B cell (primary cell): ENCODE measurements around the gene FYN. TPM values are rescaled to one million over a fixed set of nuclear protein-coding genes. Genes with fewer than 3 reads are reported as not detected.

Source experiments
- ATAC-seq: fragments of 200-7000 bp; cut with Tn5 transposase; one replicate; pipeline ENCODE4 v1.10.0; 2021; ENCODE audit warnings: low read depth, mild to moderate bottlenecking, moderate number of reproducible peaks, moderate library complexity
- CTCF ChIA-PET: fragments of 350-600 bp; sonication (Branson Sonifier 250); formaldehyde crosslinking; loops from one replicate; lab custom pipeline; 2021; ENCODE audit warnings: antibody characterized with exemption, inconsistent platforms; lab: Charles Lee
- POLR2A ChIA-PET: fragments of 350-600 bp; sonication (Branson Sonifier 250); formaldehyde crosslinking; loops from one replicate; lab custom pipeline; 2021; ENCODE audit warnings: antibody characterized with exemption; lab: Charles Lee
- DNase-seq: peaks from one replicate; pipeline ENCODE4 v3.0.0; 2013
- H2AFZ ChIP-seq: 2 replicates; pipeline ENCODE4 v1.6.1; 2012; ENCODE audit warnings: mild to moderate bottlenecking, low read depth, low read length; ENCODE audit not compliant: insufficient read depth, poor library complexity, severe bottlenecking
- H3K27ac ChIP-seq, 2 donors: 1 replicate in 1 of 2; 2 replicates in 1 of 2; pipeline ENCODE4 v1.5.1; 2012 to 2013; ENCODE audit warnings: low read length in 2 of 2, mild to moderate bottlenecking in 2 of 2, moderate library complexity in 1 of 2
- H3K27me3 ChIP-seq, 4 experiments: fragments of 200-600 bp in 1 of 4; sonication (generic) in 1 of 4; replicated peaks in 1 of 4; 1 replicate in 2 of 4; 2 replicates in 2 of 4; pipeline versions ENCODE4 v1.6.1 to v1.7.0; 2013 to 2016; ENCODE audit warnings: low read length in 3 of 4, mild to moderate bottlenecking in 2 of 4, mixed read lengths in 1 of 4, moderate library complexity in 1 of 4; ENCODE audit not compliant: insufficient read depth in 4 of 4, control insufficient read depth in 3 of 4; ENCODE audit errors: control extremely low read depth in 1 of 4
- H3K36me3 ChIP-seq, 2 experiments: replicated peaks in 1 of 2; 1 replicate in 1 of 2; 2 replicates in 1 of 2; pipeline versions ENCODE4 v1.6.1 to v1.7.1; 2013; ENCODE audit warnings: low read length in 1 of 2; ENCODE audit not compliant: insufficient read depth in 2 of 2, control insufficient read depth in 1 of 2; ENCODE audit errors: control extremely low read depth in 1 of 2, extremely low read depth in 1 of 2
- H3K4me1 ChIP-seq, 2 donors: fragments of 200-600 bp in 1 of 2; sonication (generic) in 1 of 2; 1 replicate in 1 of 2; 2 replicates in 1 of 2; pipeline versions ENCODE4 v1.5.1 to v1.6.1; 2013 to 2017; ENCODE audit warnings: low read length in 2 of 2; ENCODE audit not compliant: control insufficient read depth in 2 of 2, insufficient read depth in 2 of 2
- H3K4me2 ChIP-seq: replicated peaks from 2 replicates; pipeline ENCODE3; 2012; ENCODE audit warnings: mild to moderate bottlenecking, low read depth, low read length; ENCODE audit not compliant: poor library complexity, severe bottlenecking
- H3K4me3 ChIP-seq, 5 experiments: fragments of 200-600 bp in 1 of 5; sonication (generic) in 1 of 5; 1 replicate in 3 of 5; 2 replicates in 2 of 5; pipeline versions ENCODE4 v1.5.1 to v1.7.0; 2011 to 2016; ENCODE audit warnings: low read length in 4 of 5, mild to moderate bottlenecking in 4 of 5, low read depth in 2 of 5, control low read depth in 1 of 5, moderate library complexity in 1 of 5; ENCODE audit not compliant: insufficient read depth in 1 of 5; ENCODE audit errors: control extremely low read depth in 1 of 5, extremely low read depth in 1 of 5
- H3K79me2 ChIP-seq: fragments of 200-600 bp; sonication (generic); one replicate; pipeline ENCODE4 v1.6.0; 2016; ENCODE audit warnings: low read length; ENCODE audit not compliant: control insufficient read depth, insufficient read depth
- H3K9ac ChIP-seq: fragments of 200-600 bp; sonication (generic); 2 replicates; pipeline ENCODE4 v1.6.1; 2017; ENCODE audit warnings: mild to moderate bottlenecking, low read length, moderate library complexity
- H3K9me3 ChIP-seq, 3 donors: one replicate each; pipeline versions ENCODE4 v1.6.1 to v1.7.1; 2013; ENCODE audit warnings: low read length in 2 of 3; ENCODE audit not compliant: control insufficient read depth in 2 of 3, insufficient read depth in 1 of 3; ENCODE audit errors: control extremely low read depth in 1 of 3
- H4K20me1 ChIP-seq: 2 replicates; pipeline ENCODE4 v1.6.0; 2012; ENCODE audit warnings: mild to moderate bottlenecking, low read length; ENCODE audit not compliant: insufficient read depth, control insufficient read depth, poor library complexity, severe bottlenecking
- H3K27ac Mint-ChIP-seq: one replicate; pipeline ENCODE4 v1.8.0; 2021; ENCODE audit warnings: mixed read lengths
- H3K27me3 Mint-ChIP-seq: one replicate; pipeline ENCODE4 v1.8.0; 2021; ENCODE audit warnings: mixed read lengths
- H3K4me1 Mint-ChIP-seq: one replicate; pipeline ENCODE4 v1.8.0; 2021; ENCODE audit warnings: mixed read lengths
- H3K4me3 Mint-ChIP-seq: one replicate; pipeline ENCODE4 v1.8.0; 2021; ENCODE audit warnings: mixed read lengths
- H3K9me3 Mint-ChIP-seq: one replicate; pipeline ENCODE4 v1.8.0; 2022; ENCODE audit warnings: mixed read lengths; ENCODE audit not compliant: insufficient read depth
- CTCF ChIP-seq: fragments of 200-600 bp; IDR thresholded peaks from one replicate; pipeline ENCODE4 v1.8.0; 2022; ENCODE audit warnings: antibody characterized with exemption, mild to moderate bottlenecking
- EZH2 ChIP-seq: IDR thresholded peaks from 2 replicates; pipeline ENCODE4 v1.6.1; 2012; ENCODE audit warnings: borderline replicate concordance, low read depth, mild to moderate bottlenecking, moderate library complexity, low read length; ENCODE audit not compliant: insufficient read depth, poor library complexity, severe bottlenecking
- WGBS: methylation state at CpG from one replicate; pipeline ENCODE4 v1.1.5; 2013; ENCODE audit warnings: missing lambda C conversion rate; ENCODE audit not compliant: insufficient coverage; 5-methylcytosine and 5-hydroxymethylcytosine counted together
- intact Hi-C: fragments of 100-400 bp; cut with micrococcal nuclease; formaldehyde crosslinking; loops from one replicate; pipeline ENCODE4 v1.10.0; 2022
- polyA plus RNA-seq: library from polyadenylated mRNA; depleted of rRNA; stranded (reverse); fragments of >200 nt; gene quantifications from 2 replicates; pipeline ENCODE4 v1.2.3, GENCODE V29; 2012
- total RNA-seq, 2 donors: library from RNA; stranded (reverse); fragments of 120-200 nt in 1 of 2; gene quantifications; 1 replicate in 1 of 2; 2 replicates in 1 of 2; pipeline versions ENCODE4 v1.2.3 to v1.2.4, GENCODE V29; 2013 to 2022

Gene FYN
- total and polyA plus RNA-seq, 2 donors (not counting 1 experiment from before 2014, with no cell fraction given) = 54.1 to 94.0 TPM

- whole genome bisulfite sequencing = 100% methylated on average over 3 of the region's 8 CpGs
- Histone ChIP-seq H3K27me3 (no peaks in the 10 kb centered on the region), H3K9ac (no peak overlapping the region), H3K36me3 (peaks cover 3% of the 10 kb centered on the region in 2 experiments), H3K9me3 (no peaks in the 10 kb centered on the region), H3K4me2 (no peak overlapping the region), H3K4me1 (no peaks in the 10 kb centered on the region), H3K27ac (no peak overlapping the region), H3K79me2 (peaks cover 7% of the 10 kb centered on the region), H2AFZ (no peak overlapping the region), H4K20me1 (no peaks in the 10 kb centered on the region), H3K4me3 (no peak overlapping the region)
- no peak for ATAC-seq
- no peak for DNase-seq
- ChIA-PET CTCF (interaction anchor here (0.6 to 1.0 kb wide), 3 partner anchors 14 to 102 kb away, joined by 3 read pairs; no protein-coding TSS in a partner anchor), POLR2A (no interaction called here)
- intact Hi-C loops = no loop called here
- no peak overlapping the region for H3K4me3 Mint-ChIP-seq
- H3K4me1 Mint-ChIP-seq = no peaks in the 10 kb centered on the region
- no peaks in the 10 kb centered on the region for H3K9me3 Mint-ChIP-seq
- no peak overlapping the region for H3K27ac Mint-ChIP-seq
- TF ChIP-seq EZH2 (no peak), CTCF (no peak)
- no peaks in the 10 kb centered on the region for H3K27me3 Mint-ChIP-seq
These were observed 60.9 kb downstream of the FYN start for GRCh38 chr6:111812060-111813038.
